SH-SY5Y (cell line): ENCODE results near the gene CAMK2D.

ENCODE experiments used
- GATA2 ChIP-seq: IDR thresholded peaks from 2 replicates; pipeline ENCODE4 v1.6.1; 2011; ENCODE audit warnings: mild to moderate bottlenecking, low read depth, low read length
- GATA3 ChIP-seq: IDR thresholded peaks from 2 replicates; pipeline ENCODE4 v1.6.1; 2011; ENCODE audit warnings: low read depth, mild to moderate bottlenecking, low read length, moderate library complexity

DNA sequence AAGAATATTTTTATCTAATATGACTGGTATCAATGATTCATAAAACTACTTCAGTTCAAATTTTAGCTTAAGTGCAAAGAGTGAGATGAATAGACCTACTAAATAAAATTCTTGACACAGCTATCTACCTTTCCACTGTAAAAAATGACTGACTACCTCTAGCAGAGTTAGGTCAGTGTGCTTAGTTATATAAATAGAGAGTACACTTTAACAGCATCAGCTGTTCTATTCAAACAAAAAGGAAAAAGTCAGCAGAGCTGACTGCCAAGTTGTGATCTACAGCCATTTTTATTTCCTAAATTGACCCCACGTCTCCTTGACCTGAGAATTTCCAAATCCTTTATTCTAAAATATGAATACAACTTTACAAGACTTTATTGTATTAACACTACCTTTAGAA lies 262.4 kb downstream of the CAMK2D start:
- no peak for TF ChIP-seq GATA2
- TF ChIP-seq GATA3, result no peak
